OCI-M1 (cell line): Measurements from ENCODE around the gene NAP1L1.

Experiments
- DNase-seq: peaks from one replicate; lab custom pipeline; 2025; lab: John Stamatoyannopoulos, UW

Gene NAP1L1

GRCh38 chr12:76083246-76083903 lies 1.1 kb downstream of the NAP1L1 start:
- no peak for DNase-seq

- DNase-seq, result no peak
Measured at GRCh38 chr12:76081909-76082308, 2.6 kb downstream of the NAP1L1 start.

- DNase-seq, result peak; percentile 46
Measured at GRCh38 chr12:76080729-76081415, 3.6 kb downstream of the NAP1L1 start.

- no peak for DNase-seq
Measured at GRCh38 chr12:76080017-76080728, 4.3 kb downstream of the NAP1L1 start.

GRCh38 chr12:76078748-76079147 lies 5.7 kb downstream of the NAP1L1 start:
- DNase-seq, result no peak

GRCh38 chr12:76075448-76075847 lies 9.0 kb downstream of the NAP1L1 start:
- DNase-seq, result no peak

- DNase-seq, result peak; percentile 76
Measured at GRCh38 chr12:76074701-76075336, 9.7 kb downstream of the NAP1L1 start.

- DNase-seq, result no peak
Measured at GRCh38 chr12:76073561-76073960, 10.9 kb downstream of the NAP1L1 start.

- DNase-seq, result no peak
Measured at GRCh38 chr12:76072568-76072967, 11.9 kb downstream of the NAP1L1 start.

- DNase-seq, result peak; percentile 56
Measured at GRCh38 chr12:76069339-76069738, 15.1 kb downstream of the NAP1L1 start.

- no peak for DNase-seq
Measured at GRCh38 chr12:76065917-76066316, 18.6 kb downstream of the NAP1L1 start.

- DNase-seq, result peak; percentile 30
Measured at GRCh38 chr12:76064904-76065303, 19.6 kb downstream of the NAP1L1 start.

GRCh38 chr12:76060111-76060510 lies 24.4 kb downstream of the NAP1L1 start:
- DNase-seq, result peak; percentile 37

- DNase-seq, result no peak
Measured at GRCh38 chr12:76057326-76057725, 27.2 kb downstream of the NAP1L1 start.

GRCh38 chr12:76055393-76055792 lies 29.1 kb downstream of the NAP1L1 start:
- DNase-seq, result no peak

- DNase-seq, result no peak
Measured at GRCh38 chr12:76049575-76050251, 34.8 kb downstream of the NAP1L1 start.

- DNase-seq, result no peak
Measured at GRCh38 chr12:76047742-76048141, 36.7 kb downstream of the NAP1L1 start.

- no peak for DNase-seq
Measured at GRCh38 chr12:76047060-76047459, 37.4 kb downstream of the NAP1L1 start.

GRCh38 chr12:76043377-76043776 lies 41.1 kb downstream of the NAP1L1 start:
- no peak for DNase-seq

GRCh38 chr12:76042147-76042546 lies 42.3 kb downstream of the NAP1L1 start:
- DNase-seq, result no peak

- no peak for DNase-seq
Measured at GRCh38 chr12:76041406-76041805, 43.1 kb downstream of the NAP1L1 start.

- DNase-seq, result no peak
Measured at GRCh38 chr12:76040461-76040860, 44.0 kb downstream of the NAP1L1 start.
